Body of pancreas (tissue), 4 donors: Measurements from ENCODE around the gene SEC24A.

Experiments
- CTCF ChIP-seq, 7 experiments: fragments of 450-650 bp in 4 of 7; fragments of 200-600 bp in 3 of 7; sonication (generic) in 3 of 7; IDR thresholded peaks; one replicate each; pipeline ENCODE4 v1.5.1; 2016 to 2019; ENCODE audit warnings: antibody characterized with exemption in 7 of 7
- POLR2A ChIP-seq, 3 donors: fragments of 450-650 bp; IDR thresholded peaks; one replicate each; pipeline ENCODE4 v1.6.1; 2016; ENCODE audit warnings: antibody characterized with exemption in 3 of 3, mild to moderate bottlenecking in 2 of 3

GRCh38 chr5:134749415-134749814 lies 100.8 kb downstream of the SEC24A start:
- TF ChIP-seq CTCF (IDR thresholded peaks at IDR 0.05): no peak
- no peak for TF ChIP-seq POLR2A (IDR thresholded peaks at IDR 0.05)
